ENCODE results near the gene NOP14.

The NOP14 gene

GRCh38 chr4:2953496-2953895 lies 9.7 kb downstream of the NOP14 start:
- Histone ChIP-seq H3K23ac (ENCODE audit: low read length) (no peak overlapping the region), H2BK15ac (replicated peaks; ENCODE audit: low read depth) (no peak overlapping the region), H3K79me2 (ENCODE audit: control insufficient read depth, insufficient read depth, low read length) (peaks cover 8% of the 10 kb centered on the region), H3K79me1 (ENCODE audit: low read length) (peaks cover 8% of the 10 kb centered on the region), H3K4ac (ENCODE audit: low read depth, low read length) (no peak overlapping the region), H3K4me2 (ENCODE audit: low read length) (no peak overlapping the region), H4K5ac (ENCODE audit: low read length) (no peak overlapping the region), H2BK5ac (ENCODE audit: low read length) (no peak overlapping the region), H3K4me3 (ENCODE audit: low read length) (no peak overlapping the region), H3K36me3 (ENCODE audit: control insufficient read depth, insufficient read depth, low read length) (peaks cover 23% of the 10 kb centered on the region), H3K27ac (ENCODE audit: low read depth, low read length) (no peak overlapping the region), H3K4me1 (ENCODE audit: control insufficient read depth, low read depth, low read length) (no peaks in the 10 kb centered on the region), H3K56ac (ENCODE audit: low read length) (no peak overlapping the region), H3K18ac (ENCODE audit: low read length) (no peak overlapping the region), H2BK120ac (ENCODE audit: low read depth, low read length) (no peak overlapping the region), H3K27me3 (ENCODE audit: insufficient read depth, low read length, poor library complexity) (no peaks in the 10 kb centered on the region), H3K9ac (ENCODE audit: low read length) (no peak overlapping the region), H2AK5ac (ENCODE audit: low read length) (no peak overlapping the region), H4K8ac (ENCODE audit: low read depth, low read length) (no peak overlapping the region)
- WGBS (ENCODE audit: extremely low coverage, insufficient coverage, low lambda C conversion rate) = no CpG with 5 or more reads among the region's 6 CpGs
- DNase-seq = no peak

GRCh38 chr4:2950221-2950989 lies 12.8 kb downstream of the NOP14 start:
- H3K27ac ChIP-seq (ENCODE audit: low read depth, low read length) = no peak overlapping the region
- DNase-seq = no peak
- no peak overlapping the region for H3K23ac ChIP-seq (ENCODE audit: low read length)
- no peak overlapping the region for H2BK120ac ChIP-seq (ENCODE audit: low read depth, low read length)
- no peaks in the 10 kb centered on the region for H3K79me1 ChIP-seq (ENCODE audit: low read length)
- no peaks in the 10 kb centered on the region for H3K4me1 ChIP-seq (ENCODE audit: control insufficient read depth, low read depth, low read length)
- H2BK15ac ChIP-seq (replicated peaks; ENCODE audit: low read depth) = no peak overlapping the region
- H3K79me2 ChIP-seq (ENCODE audit: control insufficient read depth, insufficient read depth, low read length) = no peaks in the 10 kb centered on the region
- H3K4me2 ChIP-seq (ENCODE audit: low read length) = no peak overlapping the region
- no peak overlapping the region for H3K9ac ChIP-seq (ENCODE audit: low read length)
- peaks cover 31% of the 10 kb centered on the region for H3K36me3 ChIP-seq (ENCODE audit: control insufficient read depth, insufficient read depth, low read length)
- no peak overlapping the region for H4K5ac ChIP-seq (ENCODE audit: low read length)
- no peak overlapping the region for H4K8ac ChIP-seq (ENCODE audit: low read depth, low read length)
- H3K4me3 ChIP-seq (ENCODE audit: low read length) = no peak overlapping the region
- no peaks in the 10 kb centered on the region for H3K27me3 ChIP-seq (ENCODE audit: insufficient read depth, low read length, poor library complexity)
- no peak overlapping the region for H3K18ac ChIP-seq (ENCODE audit: low read length)
- H3K56ac ChIP-seq (ENCODE audit: low read length) = no peak overlapping the region
- no CpG with 5 or more reads among the region's 16 CpGs for WGBS (ENCODE audit: extremely low coverage, insufficient coverage, low lambda C conversion rate)
- no peak overlapping the region for H2BK5ac ChIP-seq (ENCODE audit: low read length)
- H3K4ac ChIP-seq (ENCODE audit: low read depth, low read length) = no peak overlapping the region
- H2AK5ac ChIP-seq (ENCODE audit: low read length) = no peak overlapping the region

- DNase-seq = no peak
- no peak overlapping the region for H3K56ac ChIP-seq (ENCODE audit: low read length)
- peaks cover 31% of the 10 kb centered on the region for H3K36me3 ChIP-seq (ENCODE audit: control insufficient read depth, insufficient read depth, low read length)
- H3K9ac ChIP-seq (ENCODE audit: low read length) = no peak overlapping the region
- H2BK5ac ChIP-seq (ENCODE audit: low read length) = no peak overlapping the region
- no peaks in the 10 kb centered on the region for H3K27me3 ChIP-seq (ENCODE audit: insufficient read depth, low read length, poor library complexity)
- H2AK5ac ChIP-seq (ENCODE audit: low read length) = no peak overlapping the region
- H2BK15ac ChIP-seq (replicated peaks; ENCODE audit: low read depth) = no peak overlapping the region
- H3K18ac ChIP-seq (ENCODE audit: low read length) = no peak overlapping the region
- no peaks in the 10 kb centered on the region for H3K79me1 ChIP-seq (ENCODE audit: low read length)
- no peak overlapping the region for H3K27ac ChIP-seq (ENCODE audit: low read depth, low read length)
- H4K5ac ChIP-seq (ENCODE audit: low read length) = no peak overlapping the region
- H3K23ac ChIP-seq (ENCODE audit: low read length) = no peak overlapping the region
- no peaks in the 10 kb centered on the region for H3K4me1 ChIP-seq (ENCODE audit: control insufficient read depth, low read depth, low read length)
- no CpG with 5 or more reads among the region's 11 CpGs for WGBS (ENCODE audit: extremely low coverage, insufficient coverage, low lambda C conversion rate)
- H3K4ac ChIP-seq (ENCODE audit: low read depth, low read length) = no peak overlapping the region
- H2BK120ac ChIP-seq (ENCODE audit: low read depth, low read length) = no peak overlapping the region
- no peaks in the 10 kb centered on the region for H3K79me2 ChIP-seq (ENCODE audit: control insufficient read depth, insufficient read depth, low read length)
- no peak overlapping the region for H3K4me2 ChIP-seq (ENCODE audit: low read length)
- H4K8ac ChIP-seq (ENCODE audit: low read depth, low read length) = no peak overlapping the region
- H3K4me3 ChIP-seq (ENCODE audit: low read length) = no peak overlapping the region
Observed at GRCh38 chr4:2949782-2950125, 13.5 kb downstream of the NOP14 start.

- no peaks in the 10 kb centered on the region for H3K27me3 ChIP-seq (ENCODE audit: insufficient read depth, low read length, poor library complexity)
- no peak overlapping the region for H2BK5ac ChIP-seq (ENCODE audit: low read length)
- no peak overlapping the region for H3K56ac ChIP-seq (ENCODE audit: low read length)
- no peaks in the 10 kb centered on the region for H3K4me1 ChIP-seq (ENCODE audit: control insufficient read depth, low read depth, low read length)
- peak; percentile 62 for DNase-seq
- H3K79me2 ChIP-seq (ENCODE audit: control insufficient read depth, insufficient read depth, low read length) = no peaks in the 10 kb centered on the region
- H3K4ac ChIP-seq (ENCODE audit: low read depth, low read length) = no peak overlapping the region
- H3K4me3 ChIP-seq (ENCODE audit: low read length) = no peak overlapping the region
- no peak overlapping the region for H3K23ac ChIP-seq (ENCODE audit: low read length)
- no peak overlapping the region for H4K8ac ChIP-seq (ENCODE audit: low read depth, low read length)
- no CpG with 5 or more reads among the region's 14 CpGs for WGBS (ENCODE audit: extremely low coverage, insufficient coverage, low lambda C conversion rate)
- no peak overlapping the region for H3K9ac ChIP-seq (ENCODE audit: low read length)
- no peak overlapping the region for H2AK5ac ChIP-seq (ENCODE audit: low read length)
- H3K79me1 ChIP-seq (ENCODE audit: low read length) = no peaks in the 10 kb centered on the region
- H3K36me3 ChIP-seq (ENCODE audit: control insufficient read depth, insufficient read depth, low read length) = peaks cover 31% of the 10 kb centered on the region
- H2BK15ac ChIP-seq (replicated peaks; ENCODE audit: low read depth) = no peak overlapping the region
- H4K5ac ChIP-seq (ENCODE audit: low read length) = no peak overlapping the region
- no peak overlapping the region for H3K18ac ChIP-seq (ENCODE audit: low read length)
- no peak overlapping the region for H3K4me2 ChIP-seq (ENCODE audit: low read length)
- H2BK120ac ChIP-seq (ENCODE audit: low read depth, low read length) = no peak overlapping the region
- H3K27ac ChIP-seq (ENCODE audit: low read depth, low read length) = no peak overlapping the region
Observed at GRCh38 chr4:2948895-2949781, 14.1 kb downstream of the NOP14 start.

GRCh38 chr4:2947926-2948325 lies 15.3 kb downstream of the NOP14 start:
- no peaks in the 10 kb centered on the region for H3K79me1 ChIP-seq (ENCODE audit: low read length)
- no peak overlapping the region for H2BK15ac ChIP-seq (replicated peaks; ENCODE audit: low read depth)
- H3K9ac ChIP-seq (ENCODE audit: low read length) = no peak overlapping the region
- no CpG with 5 or more reads among the region's 11 CpGs for WGBS (ENCODE audit: extremely low coverage, insufficient coverage, low lambda C conversion rate)
- no peak overlapping the region for H3K56ac ChIP-seq (ENCODE audit: low read length)
- H3K36me3 ChIP-seq (ENCODE audit: control insufficient read depth, insufficient read depth, low read length) = peaks cover 31% of the 10 kb centered on the region
- H3K79me2 ChIP-seq (ENCODE audit: control insufficient read depth, insufficient read depth, low read length) = no peaks in the 10 kb centered on the region
- no peak overlapping the region for H3K4ac ChIP-seq (ENCODE audit: low read depth, low read length)
- H4K5ac ChIP-seq (ENCODE audit: low read length) = no peak overlapping the region
- no peak overlapping the region for H2AK5ac ChIP-seq (ENCODE audit: low read length)
- no peaks in the 10 kb centered on the region for H3K4me1 ChIP-seq (ENCODE audit: control insufficient read depth, low read depth, low read length)
- H3K27me3 ChIP-seq (ENCODE audit: insufficient read depth, low read length, poor library complexity) = no peaks in the 10 kb centered on the region
- H2BK120ac ChIP-seq (ENCODE audit: low read depth, low read length) = no peak overlapping the region
- no peak overlapping the region for H3K4me2 ChIP-seq (ENCODE audit: low read length)
- no peak overlapping the region for H3K27ac ChIP-seq (ENCODE audit: low read depth, low read length)
- H3K23ac ChIP-seq (ENCODE audit: low read length) = no peak overlapping the region
- H3K4me3 ChIP-seq (ENCODE audit: low read length) = no peak overlapping the region
- H3K18ac ChIP-seq (ENCODE audit: low read length) = no peak overlapping the region
- no peak overlapping the region for H2BK5ac ChIP-seq (ENCODE audit: low read length)
- DNase-seq = no peak
- no peak overlapping the region for H4K8ac ChIP-seq (ENCODE audit: low read depth, low read length)
